Parathyroid adenoma (tissue), 2 donors: Measurements from ENCODE around the gene TBATA.

Experiments used
- H2AFZ ChIP-seq: fragments of 300-600 bp; sonication (generic); one replicate; pipeline ENCODE4 v1.7.0; 2017; ENCODE audit warnings: antibody characterized with exemption, mild to moderate bottlenecking
- H3K27ac ChIP-seq: fragments of 300-600 bp; sonication (generic); one replicate; pipeline ENCODE4 v1.7.0; 2017
- H3K27me3 ChIP-seq: fragments of 300-600 bp; sonication (generic); one replicate; pipeline ENCODE4 v1.7.0; 2017; ENCODE audit warnings: low read length; ENCODE audit not compliant: control insufficient read depth, insufficient read depth
- H3K36me3 ChIP-seq: fragments of 300-600 bp; sonication (generic); one replicate; pipeline ENCODE4 v1.7.0; 2017; ENCODE audit warnings: low read length; ENCODE audit not compliant: control insufficient read depth, insufficient read depth
- H3K4me1 ChIP-seq: fragments of 300-600 bp; sonication (generic); one replicate; pipeline ENCODE4 v1.7.0; 2017; ENCODE audit warnings: control low read depth
- H3K4me2 ChIP-seq: fragments of 300-600 bp; sonication (generic); one replicate; pipeline ENCODE4 v1.7.0; 2017; ENCODE audit warnings: low read length
- H3K4me3 ChIP-seq: fragments of 300-600 bp; sonication (generic); one replicate; pipeline ENCODE4 v1.7.0; 2017; ENCODE audit warnings: low read depth, low read length
- H3K79me2 ChIP-seq: fragments of 300-600 bp; sonication (generic); one replicate; pipeline ENCODE4 v1.7.0; 2017; ENCODE audit warnings: control low read depth
- H3K9ac ChIP-seq: fragments of 300-600 bp; sonication (generic); one replicate; pipeline ENCODE4 v1.7.0; 2017; ENCODE audit warnings: mild to moderate bottlenecking
- H3K9me3 ChIP-seq: fragments of 300-600 bp; sonication (generic); one replicate; pipeline ENCODE4 v1.7.0; 2017; ENCODE audit warnings: low read length; ENCODE audit not compliant: control insufficient read depth
- TF ChIP-seq, protein P1 (sequence below): fragments of 300-600 bp; sonication (generic); IDR thresholded peaks from one replicate; pipeline ENCODE4 v1.7.0; 2017; ENCODE audit warnings: antibody characterized with exemption, mild to moderate bottlenecking
- donor health status: primary hyperparathyroidism.

TBATA gene

DNA sequence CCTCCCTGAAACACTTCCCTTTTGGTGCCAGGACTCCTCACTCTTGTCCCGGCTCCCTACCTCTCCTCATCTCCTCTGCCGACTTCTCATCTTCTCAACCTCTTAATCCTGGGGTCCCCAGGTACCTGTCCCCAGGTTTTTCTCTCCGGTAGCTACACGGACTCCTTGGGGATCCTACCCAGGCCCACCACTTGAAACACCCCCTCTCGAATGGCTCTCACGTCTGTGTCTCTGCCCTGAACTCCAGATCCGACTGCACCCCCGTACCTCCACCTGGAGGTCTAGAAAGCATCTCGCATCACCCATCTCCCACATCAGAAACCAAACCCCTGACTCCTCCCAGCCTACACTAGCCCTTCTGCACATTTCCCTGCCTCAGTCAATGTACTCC is 4.8 kb downstream of the TBATA start:
- H3K27ac ChIP-seq, result no peak overlapping the region
- H3K79me2 ChIP-seq, result no peaks in the 10 kb centered on the region
- no peak overlapping the region for H2AFZ ChIP-seq
- no peak overlapping the region for H3K4me2 ChIP-seq
- H3K4me1 ChIP-seq, result peaks cover 4% of the 10 kb centered on the region
- no peak overlapping the region for H3K4me3 ChIP-seq
- no peak overlapping the region for H3K9ac ChIP-seq
- H3K36me3 ChIP-seq, result no peaks in the 10 kb centered on the region
- no peaks in the 10 kb centered on the region for H3K9me3 ChIP-seq
- TF ChIP-seq, protein P1, sequence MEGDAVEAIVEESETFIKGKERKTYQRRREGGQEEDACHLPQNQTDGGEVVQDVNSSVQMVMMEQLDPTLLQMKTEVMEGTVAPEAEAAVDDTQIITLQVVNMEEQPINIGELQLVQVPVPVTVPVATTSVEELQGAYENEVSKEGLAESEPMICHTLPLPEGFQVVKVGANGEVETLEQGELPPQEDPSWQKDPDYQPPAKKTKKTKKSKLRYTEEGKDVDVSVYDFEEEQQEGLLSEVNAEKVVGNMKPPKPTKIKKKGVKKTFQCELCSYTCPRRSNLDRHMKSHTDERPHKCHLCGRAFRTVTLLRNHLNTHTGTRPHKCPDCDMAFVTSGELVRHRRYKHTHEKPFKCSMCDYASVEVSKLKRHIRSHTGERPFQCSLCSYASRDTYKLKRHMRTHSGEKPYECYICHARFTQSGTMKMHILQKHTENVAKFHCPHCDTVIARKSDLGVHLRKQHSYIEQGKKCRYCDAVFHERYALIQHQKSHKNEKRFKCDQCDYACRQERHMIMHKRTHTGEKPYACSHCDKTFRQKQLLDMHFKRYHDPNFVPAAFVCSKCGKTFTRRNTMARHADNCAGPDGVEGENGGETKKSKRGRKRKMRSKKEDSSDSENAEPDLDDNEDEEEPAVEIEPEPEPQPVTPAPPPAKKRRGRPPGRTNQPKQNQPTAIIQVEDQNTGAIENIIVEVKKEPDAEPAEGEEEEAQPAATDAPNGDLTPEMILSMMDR, result no peak
- H3K27me3 ChIP-seq, result no peaks in the 10 kb centered on the region

DNA sequence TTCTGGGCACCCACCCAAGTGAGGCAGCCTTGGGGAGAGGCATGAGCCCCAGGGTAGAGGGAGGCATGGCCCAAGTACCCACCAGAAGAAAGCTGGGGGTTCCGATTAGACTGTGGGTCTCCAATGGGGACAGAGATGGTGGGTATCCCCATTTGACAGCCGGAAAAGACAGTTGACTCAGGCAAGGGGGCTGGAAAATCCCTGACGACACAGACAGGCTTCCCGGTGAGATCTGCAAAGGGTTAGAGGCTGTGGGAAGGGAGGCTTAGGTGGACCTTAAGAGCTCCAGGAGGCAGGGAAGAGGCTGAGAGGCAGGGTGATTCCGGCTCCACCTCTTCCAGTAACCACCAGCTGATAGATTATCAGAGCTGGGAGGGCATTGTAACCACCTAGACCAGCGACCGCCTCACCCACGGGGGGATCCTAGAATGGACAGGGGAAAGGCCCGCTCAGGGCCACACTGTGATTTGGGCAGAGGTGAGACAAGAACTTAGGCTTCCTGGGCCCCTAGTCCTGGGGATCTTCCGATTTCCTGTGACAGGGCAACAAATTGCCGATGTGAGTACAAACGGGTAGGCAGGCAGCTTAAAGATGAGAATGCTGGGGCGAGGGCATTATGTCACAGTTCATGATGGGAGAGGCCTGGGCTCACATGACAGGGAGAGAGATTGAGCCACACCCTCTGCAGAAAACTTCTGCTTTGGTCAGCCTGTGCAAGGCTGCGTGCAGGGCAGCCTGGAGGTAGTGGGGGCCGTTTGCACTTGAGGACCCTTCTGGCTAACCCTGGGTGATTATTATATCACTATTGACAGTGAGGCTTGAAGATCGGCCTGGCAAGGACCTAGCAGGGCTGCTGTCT is 5.4 kb downstream of the TBATA start:
- TF ChIP-seq, protein P1, result no peak
- Histone ChIP-seq H3K4me3 (no peak overlapping the region), H2AFZ (no peak overlapping the region), H3K4me2 (no peak overlapping the region), H3K27me3 (no peaks in the 10 kb centered on the region), H3K27ac (no peak overlapping the region), H3K79me2 (no peaks in the 10 kb centered on the region), H3K36me3 (no peaks in the 10 kb centered on the region), H3K9me3 (no peaks in the 10 kb centered on the region), H3K4me1 (peaks cover 4% of the 10 kb centered on the region), H3K9ac (no peak overlapping the region)

DNA sequence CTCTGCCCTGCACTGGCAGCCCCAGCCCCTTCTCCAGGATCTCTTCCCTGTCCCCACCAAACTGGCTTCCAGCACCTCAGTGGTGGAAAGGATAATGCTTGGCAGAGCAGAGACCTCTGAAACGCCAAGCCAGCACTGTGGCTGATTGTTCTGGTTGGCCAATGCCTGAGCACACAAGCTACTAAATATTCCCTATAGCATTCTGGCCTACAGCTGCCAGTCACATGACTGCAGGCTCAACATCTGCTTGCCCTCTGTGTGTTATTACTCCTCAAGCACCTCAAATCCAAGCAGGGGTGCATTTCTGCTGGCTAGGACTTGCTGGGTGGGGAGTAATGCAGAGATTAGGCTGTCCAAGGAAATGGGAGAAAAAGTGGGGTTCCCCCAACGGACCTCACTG is 6.1 kb downstream of the TBATA start:
- TF ChIP-seq, protein P1, result no peak
- Histone ChIP-seq H3K4me3 (no peak overlapping the region), H3K4me2 (no peak overlapping the region), H3K4me1 (peaks cover 4% of the 10 kb centered on the region), H3K27ac (no peak overlapping the region), H3K27me3 (no peaks in the 10 kb centered on the region), H2AFZ (no peak overlapping the region), H3K79me2 (no peaks in the 10 kb centered on the region), H3K9ac (no peak overlapping the region), H3K36me3 (no peaks in the 10 kb centered on the region), H3K9me3 (no peaks in the 10 kb centered on the region)

DNA sequence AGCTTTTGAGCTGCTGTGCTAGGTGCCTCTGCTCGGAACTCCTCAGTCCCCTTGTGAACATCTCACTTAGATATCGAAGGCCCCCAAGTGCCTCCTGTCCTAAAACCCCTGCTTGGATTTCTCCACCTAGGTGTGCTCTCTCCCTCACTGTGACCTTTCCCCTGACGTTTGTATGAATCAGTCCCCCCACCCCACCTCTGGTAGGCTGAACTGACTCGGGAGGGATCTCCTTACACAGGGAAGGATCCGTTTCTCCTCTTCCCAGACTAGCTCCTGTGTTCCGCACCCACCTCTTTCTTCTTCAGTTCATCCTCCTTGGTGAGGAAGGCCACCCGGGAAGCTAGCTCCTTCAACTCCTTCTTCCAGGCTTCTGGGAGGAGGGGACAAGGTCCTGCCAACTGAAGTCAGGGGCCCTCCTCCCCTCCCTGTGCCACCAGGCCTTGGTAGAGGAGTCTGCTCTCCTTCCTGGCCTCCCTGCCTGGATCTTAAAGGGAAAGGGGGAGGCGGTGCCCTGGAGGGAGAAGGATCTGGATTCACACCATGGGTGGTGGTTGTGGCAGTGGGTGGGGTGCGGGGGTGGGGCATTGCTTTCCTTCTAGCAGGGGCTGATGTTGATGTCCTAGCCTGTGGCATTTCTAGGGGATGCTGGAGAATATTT is 6.8 kb downstream of the TBATA start:
- Histone ChIP-seq H3K4me3 (no peak overlapping the region), H3K4me1 (peaks cover 4% of the 10 kb centered on the region), H3K9me3 (no peaks in the 10 kb centered on the region), H2AFZ (no peak overlapping the region), H3K27me3 (no peaks in the 10 kb centered on the region), H3K27ac (no peak overlapping the region), H3K79me2 (no peaks in the 10 kb centered on the region), H3K4me2 (no peak overlapping the region), H3K36me3 (no peaks in the 10 kb centered on the region), H3K9ac (no peak overlapping the region)
- TF ChIP-seq, protein P1, result no peak
